NCI-H146 treated with DMSO at 0.1 percent for 48 hours (cell line): ENCODE results near the gene COL6A1.
"Not testable (repeated sequence)": the region's sequence is repeated elsewhere in the genome, so short reads cannot be mapped to it uniquely, and the experiment has no call there.

Experiments
- DNase-seq: peaks from one replicate; lab custom pipeline; 2025; ENCODE audit not compliant: unreplicated experiment; lab: John Stamatoyannopoulos, UW

COL6A1 gene

GRCh38 chr21:45966791-45967394 lies 14.7 kb upstream of the COL6A1 start:
- no peak for DNase-seq

GRCh38 chr21:45969921-45970673 lies 11.5 kb upstream of the COL6A1 start:
- DNase-seq = no peak

- DNase-seq = no peak
Measured at GRCh38 chr21:45970674-45971615, 10.6 kb upstream of the COL6A1 start.

- no peak for DNase-seq
Measured at GRCh38 chr21:45971616-45972352, 9.8 kb upstream of the COL6A1 start.

- DNase-seq = no peak
Measured at GRCh38 chr21:45972353-45972715, 9.2 kb upstream of the COL6A1 start.

- no peak for DNase-seq
Measured at GRCh38 chr21:45972716-45973474, 8.7 kb upstream of the COL6A1 start.

- DNase-seq = no peak
Measured at GRCh38 chr21:45973475-45974072, 8.0 kb upstream of the COL6A1 start.

GRCh38 chr21:45974073-45975019 lies 7.2 kb upstream of the COL6A1 start:
- DNase-seq = no peak

GRCh38 chr21:45975020-45975666 lies 6.4 kb upstream of the COL6A1 start:
- DNase-seq = no peak

- not testable (repeated sequence) for DNase-seq
Measured at GRCh38 chr21:45975667-45976409, 5.7 kb upstream of the COL6A1 start.

- no peak for DNase-seq
Measured at GRCh38 chr21:45976701-45977311, 4.8 kb upstream of the COL6A1 start.

GRCh38 chr21:45977396-45977795 lies 4.2 kb upstream of the COL6A1 start:
- DNase-seq = no peak

GRCh38 chr21:45979141-45979631 lies 2.4 kb upstream of the COL6A1 start:
- no peak for DNase-seq

GRCh38 chr21:45979651-45980050 lies 1.9 kb upstream of the COL6A1 start:
- DNase-seq = no peak

- DNase-seq = no peak
Measured at GRCh38 chr21:45980271-45980670, 1.3 kb upstream of the COL6A1 start.

GRCh38 chr21:45980697-45981096 lies 873 bp upstream of the COL6A1 start:
- DNase-seq = no peak
